ENCODE results near the gene TMEM107.

- TF ChIP-seq, protein P1, sequence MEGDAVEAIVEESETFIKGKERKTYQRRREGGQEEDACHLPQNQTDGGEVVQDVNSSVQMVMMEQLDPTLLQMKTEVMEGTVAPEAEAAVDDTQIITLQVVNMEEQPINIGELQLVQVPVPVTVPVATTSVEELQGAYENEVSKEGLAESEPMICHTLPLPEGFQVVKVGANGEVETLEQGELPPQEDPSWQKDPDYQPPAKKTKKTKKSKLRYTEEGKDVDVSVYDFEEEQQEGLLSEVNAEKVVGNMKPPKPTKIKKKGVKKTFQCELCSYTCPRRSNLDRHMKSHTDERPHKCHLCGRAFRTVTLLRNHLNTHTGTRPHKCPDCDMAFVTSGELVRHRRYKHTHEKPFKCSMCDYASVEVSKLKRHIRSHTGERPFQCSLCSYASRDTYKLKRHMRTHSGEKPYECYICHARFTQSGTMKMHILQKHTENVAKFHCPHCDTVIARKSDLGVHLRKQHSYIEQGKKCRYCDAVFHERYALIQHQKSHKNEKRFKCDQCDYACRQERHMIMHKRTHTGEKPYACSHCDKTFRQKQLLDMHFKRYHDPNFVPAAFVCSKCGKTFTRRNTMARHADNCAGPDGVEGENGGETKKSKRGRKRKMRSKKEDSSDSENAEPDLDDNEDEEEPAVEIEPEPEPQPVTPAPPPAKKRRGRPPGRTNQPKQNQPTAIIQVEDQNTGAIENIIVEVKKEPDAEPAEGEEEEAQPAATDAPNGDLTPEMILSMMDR (IDR thresholded peaks at IDR 0.05), result peak in 2 of 3 experiments; percentile 7 to 25
- TF ChIP-seq POLR2A (IDR thresholded peaks at IDR 0.05; ENCODE audit: low read depth), result peak; percentile 42
Measured at GRCh38 chr17:8189711-8190477, 13.7 kb upstream of the TMEM107 start, which contains the start of gene BORCS6.

Measured in esophagus muscularis mucosa (tissue), 3 donors.